UCSD-AML1 (cell line): ENCODE measurements around the gene UBA3.

Experiments used
- DNase-seq: peaks from one replicate; lab custom pipeline; 2025; ENCODE audit not compliant: unreplicated experiment; lab: John Stamatoyannopoulos, UW

UBA3 gene

DNA sequence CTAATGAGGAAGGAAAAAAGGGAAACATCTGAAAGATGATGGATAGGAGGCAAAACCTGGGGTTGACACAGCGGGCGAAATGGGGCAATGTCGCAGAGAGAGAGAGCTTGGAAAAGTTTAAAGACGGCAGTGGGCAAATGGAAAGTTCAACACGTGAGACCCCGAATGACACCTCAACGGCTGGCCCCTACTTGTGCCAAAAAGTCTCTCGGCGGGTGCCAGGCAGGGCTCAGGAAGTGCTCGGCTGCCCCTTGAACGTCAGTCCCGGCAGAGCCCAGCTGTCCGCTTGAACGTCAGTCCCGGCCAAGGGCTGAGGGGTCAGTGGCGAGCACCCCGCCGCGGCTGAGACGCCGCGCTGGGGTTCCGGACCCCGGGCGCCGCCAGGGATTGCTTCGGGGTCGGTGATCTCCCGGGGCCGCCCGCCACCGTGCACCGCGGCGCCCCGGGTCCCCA lies 67.3 kb downstream of the UBA3 start:
- peak; percentile 60 for DNase-seq

DNA sequence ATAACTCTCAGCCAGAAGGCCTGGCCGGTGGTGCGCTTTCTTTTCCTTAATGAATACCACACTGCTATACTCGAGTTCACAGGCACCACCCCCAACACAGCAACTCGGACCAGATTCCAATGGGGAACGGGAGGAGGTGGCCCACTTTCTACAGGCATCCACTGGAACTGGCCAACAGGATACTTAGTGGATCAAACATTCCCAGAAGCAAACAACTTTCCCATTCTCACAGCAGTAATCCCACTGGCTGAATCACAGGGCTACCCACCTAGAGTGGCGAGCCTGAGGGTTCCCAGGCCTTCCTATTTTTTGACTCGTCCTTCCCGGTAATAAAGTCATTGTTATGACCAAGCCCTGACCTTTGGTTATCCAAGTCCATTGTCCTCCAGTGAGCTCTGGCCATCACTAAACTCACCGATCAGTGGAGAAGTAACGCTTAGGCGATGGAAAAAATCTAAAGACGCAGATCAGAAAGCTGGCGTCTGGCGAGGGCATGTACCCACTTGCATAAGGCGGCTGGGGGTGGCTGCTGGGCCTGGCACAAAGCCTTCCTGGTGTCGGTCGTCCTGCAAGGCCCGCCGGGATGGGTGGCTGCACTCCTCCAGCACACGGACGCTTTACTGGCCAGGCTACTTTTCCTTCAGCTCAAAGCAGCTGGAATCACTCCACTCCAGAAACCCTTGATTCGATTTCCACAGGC lies 67.9 kb downstream of the UBA3 start:
- no peak for DNase-seq

- no peak for DNase-seq
Observed at GRCh38 chr3:69011096-69011730, 69.0 kb downstream of the UBA3 start.

DNA sequence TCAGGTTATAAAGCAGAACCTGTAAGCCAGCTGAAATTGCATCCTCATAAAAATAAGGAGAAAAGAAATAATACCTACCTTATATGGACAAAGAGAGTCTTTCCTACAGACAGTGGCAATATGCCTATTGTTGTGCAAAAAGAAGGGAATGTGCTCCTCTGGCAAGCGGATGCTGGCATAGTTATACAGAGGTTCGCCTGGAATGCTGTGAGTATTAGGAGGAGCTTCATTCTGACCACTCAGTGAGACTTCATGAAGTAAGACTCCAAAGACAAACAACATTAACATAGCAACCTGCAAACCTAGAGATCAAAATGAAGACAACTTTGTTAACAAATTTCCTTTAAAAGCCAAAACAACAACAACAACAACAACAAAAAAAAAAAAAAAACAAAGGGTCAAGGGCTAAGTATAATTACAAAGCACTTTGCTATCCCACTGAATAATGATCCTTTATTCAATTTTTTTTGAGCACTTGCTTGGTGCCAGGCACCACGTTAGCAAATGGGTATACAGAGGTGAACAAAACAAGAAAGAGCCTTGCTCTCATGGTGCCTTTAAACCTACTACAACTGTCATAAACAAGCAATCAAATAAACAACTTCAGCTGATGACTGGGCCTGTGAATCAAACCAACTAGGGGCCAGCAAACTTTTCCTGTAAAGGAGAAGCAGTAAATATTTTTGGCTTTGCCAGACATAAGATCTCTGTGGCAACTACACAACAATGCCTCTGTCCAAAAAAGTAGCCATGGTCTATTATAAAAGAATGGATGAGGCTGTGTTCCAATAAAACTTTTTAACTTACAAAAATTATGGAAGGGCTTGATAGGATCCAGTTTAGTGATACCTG lies 70.4 kb downstream of the UBA3 start:
- DNase-seq = no peak

DNA sequence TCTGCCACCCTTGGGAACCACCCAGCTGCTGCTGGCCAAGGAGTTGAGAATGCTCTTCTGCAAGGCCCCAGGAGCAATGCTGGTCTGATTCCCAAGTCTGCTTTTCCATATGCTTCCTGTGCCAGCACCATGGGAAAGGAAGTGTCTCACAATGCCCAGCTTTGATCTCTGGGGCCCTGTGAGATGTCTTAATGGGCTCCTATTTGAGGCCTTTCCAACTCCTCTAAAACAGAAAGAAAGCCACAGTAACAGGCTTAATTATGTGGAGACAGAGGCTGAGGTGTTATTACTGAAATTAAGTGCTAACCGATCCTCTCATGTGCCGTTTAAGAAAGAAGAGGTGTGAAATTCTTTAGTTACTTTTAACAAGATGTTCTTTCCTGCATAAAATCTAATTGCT lies 71.2 kb downstream of the UBA3 start:
- DNase-seq = no peak

DNA sequence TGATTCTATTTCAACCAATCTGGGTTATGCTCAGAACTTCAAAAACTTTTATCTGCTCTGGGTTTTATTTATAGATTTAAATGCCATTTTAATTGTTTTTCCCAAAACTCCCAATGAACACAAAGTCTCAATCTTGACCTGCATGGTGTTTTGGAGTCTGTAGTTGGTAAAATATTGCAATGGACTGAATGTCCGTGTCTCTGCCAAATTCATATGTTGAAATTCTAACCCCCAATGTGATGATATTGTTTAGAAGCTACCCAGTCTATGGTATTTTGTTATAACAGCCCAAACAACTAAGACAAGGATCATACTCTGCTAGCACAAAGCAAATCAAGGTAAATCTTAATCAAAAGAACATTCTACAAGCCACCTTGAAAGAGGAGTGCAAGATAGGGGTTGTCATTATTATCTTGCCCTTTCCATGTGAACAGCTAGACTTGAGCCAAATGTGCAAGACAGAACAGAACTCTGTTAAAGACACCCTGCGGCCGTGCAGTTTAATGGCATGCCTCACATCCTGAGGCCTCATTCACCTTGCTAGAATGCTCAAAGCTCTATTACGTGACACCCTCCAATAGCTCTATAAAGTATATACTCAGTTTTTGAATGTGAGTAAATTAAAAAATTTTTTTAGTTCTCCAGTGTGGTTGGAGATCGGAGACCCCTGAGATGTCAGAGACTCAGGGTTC lies 74.2 kb downstream of the UBA3 start:
- no peak for DNase-seq

DNA sequence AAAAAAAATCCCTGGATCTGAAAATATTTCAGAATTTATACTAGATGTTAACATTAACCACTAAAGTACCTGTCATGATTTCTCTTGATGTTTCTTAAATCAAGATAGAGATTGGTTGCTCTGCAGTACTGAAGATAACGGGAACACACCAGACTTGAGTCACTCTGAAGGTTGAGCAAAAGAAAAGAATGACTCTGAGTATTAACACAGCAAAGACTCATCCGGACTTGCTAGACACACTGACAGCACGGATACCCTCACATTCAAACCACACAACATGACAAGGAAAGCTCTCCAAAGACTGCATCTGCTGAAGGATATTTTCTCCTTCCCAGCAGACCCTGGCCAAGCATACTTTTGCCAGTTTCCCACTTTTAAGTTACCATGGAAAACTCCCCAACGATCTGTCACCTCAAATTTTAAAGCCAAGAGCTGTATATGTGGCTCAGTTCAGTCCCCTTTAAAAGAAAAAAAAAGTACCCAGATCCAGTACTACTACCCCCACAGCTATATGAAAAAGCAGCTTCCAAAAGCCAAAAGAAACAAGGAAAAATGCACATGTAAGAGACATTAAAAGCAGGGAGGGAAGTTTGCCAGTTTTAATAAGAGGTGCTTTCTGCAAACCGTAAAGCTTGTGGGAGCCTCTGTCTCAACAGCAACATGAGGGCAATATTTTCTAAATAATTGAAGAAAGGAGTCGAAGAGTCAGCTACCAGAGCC lies 74.9 kb downstream of the UBA3 start:
- DNase-seq = no peak
